Fibroblast of mammary gland (primary cell): ENCODE measurements around the gene LONRF2.

ENCODE experiments used
- DNase-seq: peaks from one replicate; pipeline ENCODE4 v3.0.0-alpha.2; 2010; ENCODE audit warnings: low read depth
- H3K4me3 ChIP-seq: 2 replicates; pipeline ENCODE4 v1.5.1; 2011; ENCODE audit warnings: low read depth, mild to moderate bottlenecking, low read length, moderate library complexity; ENCODE audit not compliant: control insufficient read depth
- TF ChIP-seq, protein P1 (sequence below): conservative IDR thresholded peaks from 2 replicates; pipeline ENCODE4 v1.5.1; 2011; ENCODE audit warnings: low read depth, low read length, inconsistent platforms; ENCODE audit not compliant: control insufficient read depth, insufficient read depth

Gene LONRF2

GRCh38 chr2:100259106-100259505 lies 63.2 kb downstream of the LONRF2 start:
- TF ChIP-seq, protein P1, sequence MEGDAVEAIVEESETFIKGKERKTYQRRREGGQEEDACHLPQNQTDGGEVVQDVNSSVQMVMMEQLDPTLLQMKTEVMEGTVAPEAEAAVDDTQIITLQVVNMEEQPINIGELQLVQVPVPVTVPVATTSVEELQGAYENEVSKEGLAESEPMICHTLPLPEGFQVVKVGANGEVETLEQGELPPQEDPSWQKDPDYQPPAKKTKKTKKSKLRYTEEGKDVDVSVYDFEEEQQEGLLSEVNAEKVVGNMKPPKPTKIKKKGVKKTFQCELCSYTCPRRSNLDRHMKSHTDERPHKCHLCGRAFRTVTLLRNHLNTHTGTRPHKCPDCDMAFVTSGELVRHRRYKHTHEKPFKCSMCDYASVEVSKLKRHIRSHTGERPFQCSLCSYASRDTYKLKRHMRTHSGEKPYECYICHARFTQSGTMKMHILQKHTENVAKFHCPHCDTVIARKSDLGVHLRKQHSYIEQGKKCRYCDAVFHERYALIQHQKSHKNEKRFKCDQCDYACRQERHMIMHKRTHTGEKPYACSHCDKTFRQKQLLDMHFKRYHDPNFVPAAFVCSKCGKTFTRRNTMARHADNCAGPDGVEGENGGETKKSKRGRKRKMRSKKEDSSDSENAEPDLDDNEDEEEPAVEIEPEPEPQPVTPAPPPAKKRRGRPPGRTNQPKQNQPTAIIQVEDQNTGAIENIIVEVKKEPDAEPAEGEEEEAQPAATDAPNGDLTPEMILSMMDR: no peak
- DNase-seq: no peak
- no peak overlapping the region for H3K4me3 ChIP-seq

DNA sequence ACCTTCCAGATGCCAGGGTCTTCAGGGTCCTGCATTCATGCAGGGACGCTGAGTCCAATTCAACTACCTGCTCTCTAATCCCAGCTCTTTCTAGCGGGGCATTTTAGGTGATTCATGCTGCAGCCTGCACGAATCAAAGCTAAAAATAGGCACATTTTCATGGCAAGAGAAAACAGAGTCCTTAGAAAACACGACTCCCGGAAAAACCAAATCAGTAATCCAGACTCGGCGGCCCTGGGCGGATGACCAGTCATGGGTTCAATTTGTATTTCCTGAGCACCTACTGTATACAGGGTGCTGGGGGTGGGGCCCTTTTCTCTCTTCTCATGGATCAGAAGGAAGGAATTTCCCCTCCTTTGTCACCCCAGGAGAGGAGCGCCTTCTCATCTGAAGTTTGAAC lies 64.4 kb downstream of the LONRF2 start:
- TF ChIP-seq, protein P1: no peak
- H3K4me3 ChIP-seq: no peak overlapping the region
- DNase-seq: no peak

DNA sequence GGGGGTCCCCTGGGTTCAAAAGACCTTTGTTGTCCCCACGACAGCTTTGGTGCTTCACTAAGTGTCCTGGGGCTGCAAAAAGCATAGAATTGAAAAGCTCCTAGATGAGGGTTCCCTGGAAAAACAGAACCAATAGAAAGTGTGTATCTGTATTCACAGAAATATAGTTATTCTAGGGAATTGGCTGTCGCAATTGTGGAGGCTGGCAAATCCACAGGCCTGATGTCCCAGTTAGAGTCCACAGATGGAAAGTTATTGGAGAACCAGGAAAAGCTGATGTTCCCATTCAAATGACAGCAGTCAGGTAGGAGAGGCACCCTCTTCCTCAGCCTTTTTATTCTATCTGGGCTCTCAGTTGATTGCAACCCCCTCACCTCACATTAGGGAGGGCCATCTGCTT lies 65.5 kb downstream of the LONRF2 start:
- TF ChIP-seq, protein P1: no peak
- DNase-seq: no peak

DNA sequence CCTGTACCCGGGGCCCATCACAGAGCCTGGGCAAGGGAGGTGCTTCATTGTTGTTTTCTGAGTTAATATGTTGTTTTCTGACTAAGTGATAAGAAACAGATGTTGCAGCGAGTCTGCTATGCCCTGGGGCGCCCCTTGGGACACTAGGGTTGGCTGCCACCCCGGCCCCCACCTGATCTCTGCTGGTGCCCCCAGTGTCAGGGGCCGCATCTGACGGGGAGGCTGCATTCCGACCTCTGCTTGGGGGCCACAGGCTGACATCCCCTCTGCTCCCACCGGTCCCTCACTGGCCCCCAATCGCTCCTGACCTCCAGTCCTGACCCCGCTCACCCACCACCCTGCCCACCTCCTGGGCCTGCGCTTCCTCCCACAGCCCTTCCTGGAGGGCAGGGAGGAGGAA lies 65.9 kb downstream of the LONRF2 start:
- TF ChIP-seq, protein P1: no peak
- no peak for DNase-seq
- no peak overlapping the region for H3K4me3 ChIP-seq

More for the DNA sequence above, 65.5 kb downstream of the LONRF2 start:
- no peak overlapping the region for H3K4me3 ChIP-seq

- DNase-seq: no peak
- H3K4me3 ChIP-seq: no peak overlapping the region
- TF ChIP-seq, protein P1: no peak
These were observed 67.6 kb downstream of the LONRF2 start for GRCh38 chr2:100254646-100255210.

- H3K4me3 ChIP-seq: no peak overlapping the region
- TF ChIP-seq, protein P1: no peak
- DNase-seq: no peak
These were observed 68.5 kb downstream of the LONRF2 start for GRCh38 chr2:100253786-100254185.
